GM18951 (cell line): ENCODE results near the gene NME3.

ENCODE experiments used
- POLR2A ChIP-seq: IDR thresholded peaks from 4 replicates; pipeline ENCODE4 v1.6.1; 2011; ENCODE audit warnings: mild to moderate bottlenecking; ENCODE audit not compliant: insufficient read length, insufficient read depth; ENCODE audit errors: extremely low read depth
- in situ Hi-C: fragments of 300-500 bp; cut with MboI; formaldehyde crosslinking; loops from one replicate; pipeline ENCODE4 v1.12.0; 2022; ENCODE audit warnings: low sequenced_read_pairs, mixed read lengths, inconsistent platforms; ENCODE audit not compliant: unreplicated experiment

NME3 gene

GRCh38 chr16:1765826-1766225 is 5.5 kb downstream of the NME3 start:
- in situ Hi-C loops: no loop called here
- TF ChIP-seq POLR2A: no peak

GRCh38 chr16:1764971-1765370 is 6.4 kb downstream of the NME3 start:
- in situ Hi-C loops: no loop called here
- no peak for TF ChIP-seq POLR2A

- no peak for TF ChIP-seq POLR2A
- in situ Hi-C loops: no loop called here
Measured at GRCh38 chr16:1763521-1764511, 7.5 kb downstream of the NME3 start.

- no peak for TF ChIP-seq POLR2A
- in situ Hi-C loops: no loop called here
Measured at GRCh38 chr16:1762879-1763520, 8.3 kb downstream of the NME3 start.

GRCh38 chr16:1762196-1762878 is 9.0 kb downstream of the NME3 start:
- no peak for TF ChIP-seq POLR2A
- in situ Hi-C loops: no loop called here

- no peak for TF ChIP-seq POLR2A
- in situ Hi-C loops: no loop called here
Measured at GRCh38 chr16:1761751-1762150, 9.6 kb downstream of the NME3 start.

- TF ChIP-seq POLR2A: no peak
- in situ Hi-C loops: no loop called here
Measured at GRCh38 chr16:1760911-1761310, 10.4 kb downstream of the NME3 start.

- in situ Hi-C loops: no loop called here
- no peak for TF ChIP-seq POLR2A
Measured at GRCh38 chr16:1759511-1759910, 11.8 kb downstream of the NME3 start.

GRCh38 chr16:1758923-1759322 is 12.4 kb downstream of the NME3 start:
- in situ Hi-C loops: no loop called here
- no peak for TF ChIP-seq POLR2A

- TF ChIP-seq POLR2A: no peak
Measured at GRCh38 chr16:1757714-1758461, 13.5 kb downstream of the NME3 start.

GRCh38 chr16:1754204-1754603 is 17.1 kb downstream of the NME3 start:
- in situ Hi-C loops: no loop called here
- TF ChIP-seq POLR2A: no peak

More at GRCh38 chr16:1757714-1758461, 13.5 kb downstream of the NME3 start:
- in situ Hi-C loops: no loop called here

- TF ChIP-seq POLR2A: no peak
- in situ Hi-C loops: no loop called here
Measured at GRCh38 chr16:1752853-1753252, 18.5 kb downstream of the NME3 start.

GRCh38 chr16:1751946-1752345 is 19.4 kb downstream of the NME3 start:
- TF ChIP-seq POLR2A: no peak
- in situ Hi-C loops: no loop called here
